ENCODE results near the gene PRKCD.

The PRKCD gene

GRCh38 chr3:53217175-53217574 lies 56.2 kb downstream of the PRKCD start:
- no peak for DNase-seq (ENCODE audit: low read depth)

DNA sequence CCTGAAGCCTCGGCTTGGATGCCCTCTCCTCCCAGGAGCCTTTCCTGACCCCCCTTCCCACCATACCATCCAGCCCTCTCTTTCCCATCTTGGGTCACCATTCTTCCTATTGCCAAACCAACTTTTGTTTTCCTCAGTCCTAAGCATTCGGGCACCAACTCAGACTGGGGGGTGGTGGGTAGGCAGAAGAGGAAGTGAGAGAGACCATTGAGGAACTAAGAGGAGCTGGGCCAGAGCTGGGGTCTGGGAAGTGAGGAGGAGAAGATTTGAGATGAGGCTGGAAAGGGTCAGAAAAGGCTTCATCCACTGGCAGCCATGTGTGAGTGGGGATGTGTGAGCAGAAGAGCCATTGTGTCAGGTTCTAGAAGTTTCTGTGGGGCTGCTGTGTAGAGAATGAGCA lies 57.1 kb downstream of the PRKCD start:
- no peak for DNase-seq (ENCODE audit: low read depth)

- peak; percentile 58 for DNase-seq (ENCODE audit: low read depth)
Measured at GRCh38 chr3:53219895-53220483, 59.0 kb downstream of the PRKCD start.

GRCh38 chr3:53221345-53221744 lies 60.3 kb downstream of the PRKCD start:
- no peak for DNase-seq (ENCODE audit: low read depth)

- DNase-seq (ENCODE audit: low read depth), result no peak
Measured at GRCh38 chr3:53221827-53222182, 60.8 kb downstream of the PRKCD start.

GRCh38 chr3:53222183-53222901 lies 61.3 kb downstream of the PRKCD start:
- DNase-seq (ENCODE audit: low read depth), result no peak

DNA sequence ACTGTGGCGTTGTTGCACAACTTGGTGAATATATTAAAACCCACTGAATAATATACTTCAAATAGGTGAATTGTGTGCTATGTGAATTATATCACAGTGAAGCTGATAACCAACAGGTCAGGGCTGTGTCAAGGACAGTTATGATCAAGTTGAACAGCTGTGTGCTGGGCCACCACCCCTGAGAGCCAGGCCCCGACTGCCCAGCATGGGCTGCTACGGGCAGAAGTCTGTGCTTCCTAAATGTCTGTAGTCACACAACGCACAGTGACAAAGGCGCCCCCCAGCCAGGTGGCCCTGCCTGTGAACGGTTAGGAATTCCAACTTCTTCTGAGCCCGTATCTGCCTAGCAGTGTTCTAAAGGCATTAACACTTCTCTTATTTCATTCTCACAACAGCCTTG lies 62.0 kb downstream of the PRKCD start:
- no peak for DNase-seq (ENCODE audit: low read depth)

DNA sequence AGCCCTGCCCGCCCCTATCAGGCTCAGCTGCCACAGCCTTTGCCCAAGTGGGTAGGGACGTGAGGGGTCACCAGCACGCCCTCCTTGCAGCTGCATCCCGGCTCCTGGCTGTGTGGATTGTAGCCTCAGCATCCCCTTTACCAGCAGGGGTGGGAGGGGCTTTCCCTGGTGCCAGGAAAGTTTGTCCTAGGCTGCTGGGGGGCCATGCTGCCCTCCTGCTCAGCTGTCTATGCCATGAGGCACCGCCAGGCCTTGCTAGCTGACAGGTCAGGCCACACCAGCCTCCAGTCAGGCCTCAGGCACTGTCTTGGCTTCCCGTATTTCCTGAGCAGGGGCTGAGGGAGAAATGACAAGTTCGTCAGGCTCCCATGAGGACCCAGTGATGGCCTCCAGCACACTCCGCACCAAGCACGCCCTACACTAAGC lies 62.5 kb downstream of the PRKCD start:
- DNase-seq (ENCODE audit: low read depth), result no peak

DNA sequence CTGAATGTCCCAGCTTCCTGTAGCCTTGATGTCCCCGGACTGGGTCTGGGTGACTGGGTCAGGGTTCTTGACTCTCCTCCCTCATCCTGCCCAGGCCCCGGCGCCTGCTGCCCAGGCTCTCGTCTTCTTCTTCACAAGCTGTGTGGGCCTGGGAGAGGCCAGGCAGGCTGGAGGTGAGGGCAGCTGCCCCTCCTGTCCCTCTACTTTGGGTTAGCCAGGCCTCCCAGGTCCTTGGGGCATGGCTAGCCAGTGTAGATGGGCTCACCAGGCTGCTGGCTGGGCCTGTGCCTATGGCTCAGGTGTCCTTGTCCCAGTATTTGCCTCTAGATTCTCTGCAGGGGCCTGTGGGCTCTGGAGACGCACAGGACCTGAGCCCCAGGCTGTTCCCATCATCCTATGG lies 63.0 kb downstream of the PRKCD start:
- no peak for DNase-seq (ENCODE audit: low read depth)

GRCh38 chr3:53224536-53224935 lies 63.5 kb downstream of the PRKCD start:
- DNase-seq (ENCODE audit: low read depth), result no peak

DNA sequence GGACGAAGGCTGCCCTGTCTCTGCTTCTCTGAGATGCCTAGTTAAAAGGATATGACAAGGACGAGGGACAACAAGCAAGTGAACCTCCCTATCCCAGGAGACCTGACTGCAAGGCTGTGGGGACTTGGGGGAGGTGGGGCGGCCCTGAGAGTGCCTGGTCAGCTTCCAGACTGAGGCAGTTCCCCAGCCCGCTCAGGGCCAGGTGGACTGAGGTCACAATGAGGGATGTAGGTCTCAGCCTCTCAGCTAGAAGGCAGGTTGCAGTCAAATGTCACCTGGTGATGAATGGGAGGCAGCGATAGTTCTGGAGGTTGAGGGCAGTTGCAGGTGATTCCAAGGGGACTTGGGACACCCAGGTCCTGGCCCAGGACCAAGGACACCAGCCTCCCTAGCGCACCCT lies 64.2 kb downstream of the PRKCD start:
- DNase-seq (ENCODE audit: low read depth), result no peak

DNA sequence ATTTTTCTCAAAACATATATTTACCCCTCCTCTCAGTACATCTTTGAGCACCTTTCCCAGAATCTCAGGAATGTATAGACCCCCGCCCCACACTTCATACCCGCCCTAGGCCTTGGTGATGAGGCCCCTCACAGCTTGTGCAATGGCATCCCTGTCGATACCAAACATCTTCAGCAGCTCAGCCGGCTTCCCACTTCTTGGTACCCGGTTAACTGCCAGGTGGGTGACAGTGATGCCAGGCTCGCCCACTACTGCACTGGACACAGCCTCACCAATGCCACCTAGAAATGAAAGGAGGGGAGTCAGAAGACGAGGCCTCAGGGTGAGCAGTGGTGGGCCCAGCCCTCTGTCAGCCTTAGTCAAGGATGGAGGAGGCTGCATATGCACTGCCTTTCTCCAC lies 64.6 kb downstream of the PRKCD start:
- no peak for DNase-seq (ENCODE audit: low read depth)

- no peak for DNase-seq (ENCODE audit: low read depth)
Measured at GRCh38 chr3:53226142-53226840, 65.3 kb downstream of the PRKCD start.

GRCh38 chr3:53226841-53227407 lies 65.9 kb downstream of the PRKCD start:
- DNase-seq (ENCODE audit: low read depth), result no peak

GRCh38 chr3:53227993-53228885 lies 67.2 kb downstream of the PRKCD start:
- no peak for DNase-seq (ENCODE audit: low read depth)

GRCh38 chr3:53229171-53229570 lies 68.2 kb downstream of the PRKCD start:
- no peak for DNase-seq (ENCODE audit: low read depth)

- DNase-seq (ENCODE audit: low read depth), result no peak
Measured at GRCh38 chr3:53229606-53230005, 68.6 kb downstream of the PRKCD start.

DNA sequence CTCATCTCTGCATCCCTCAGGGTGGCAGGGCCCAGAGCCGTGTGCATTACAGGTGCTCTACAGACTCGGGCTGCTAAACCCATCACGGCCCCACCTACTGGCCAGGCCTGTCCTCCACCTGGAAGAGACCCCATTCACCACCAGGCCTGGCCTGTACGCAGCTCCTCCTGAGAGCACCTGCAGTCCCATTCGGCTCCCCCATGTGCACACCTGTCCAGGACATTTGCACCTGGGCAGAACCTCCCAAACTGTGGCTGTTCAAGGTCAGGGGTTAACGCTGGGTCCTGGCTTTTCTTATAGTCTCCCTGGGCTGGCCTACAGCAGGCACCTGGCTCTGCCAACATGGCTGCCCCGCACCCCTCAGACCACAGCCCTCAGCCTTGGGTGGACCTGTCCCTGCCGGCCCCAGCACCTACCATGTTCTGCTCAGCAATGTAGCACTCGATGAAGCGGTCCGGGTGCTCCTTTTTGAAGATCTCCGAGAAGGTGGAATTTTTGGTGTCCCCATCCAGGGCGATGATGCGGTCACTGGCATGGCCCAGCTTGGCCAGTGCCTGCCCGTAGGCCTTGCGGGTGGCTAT lies 69.1 kb downstream of the PRKCD start:
- DNase-seq (ENCODE audit: low read depth), result no peak

DNA sequence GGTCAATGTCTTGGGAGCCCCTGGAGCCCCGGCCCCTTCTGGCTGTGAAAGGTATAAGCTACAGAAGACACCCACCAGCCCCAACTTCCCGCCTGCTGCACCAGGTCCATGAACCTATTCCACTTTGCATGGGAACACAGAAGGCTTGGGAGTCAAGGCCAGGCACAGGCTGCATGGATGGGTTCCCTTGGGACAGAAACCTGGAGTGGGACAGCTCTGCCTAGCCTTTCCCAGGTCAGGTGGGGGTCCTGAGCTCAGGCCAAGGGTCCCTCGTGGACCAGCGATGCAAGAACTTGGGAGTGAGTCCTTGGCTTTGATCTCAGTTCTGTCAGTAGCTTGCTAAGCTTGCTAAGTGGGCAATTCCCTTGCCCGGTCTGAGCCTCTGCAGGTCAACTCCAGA lies 69.8 kb downstream of the PRKCD start:
- no peak for DNase-seq (ENCODE audit: low read depth)

- DNase-seq (ENCODE audit: low read depth), result no peak
Measured at GRCh38 chr3:53231532-53232511, 70.8 kb downstream of the PRKCD start.

Data from T follicular helper cell (primary cell).